GM21619 (cell line): Measurements from ENCODE around the gene C8A.

Experiments used
- ATAC-seq: cut with Tn5 transposase; IDR thresholded peaks from one replicate; pipeline ENCODE4 v1.9.1; 2021; ENCODE audit not compliant: unreplicated experiment

Gene C8A

GRCh38 chr1:56965191-56965590 is 110.6 kb downstream of the C8A start:
- ATAC-seq = no peak

GRCh38 chr1:56965916-56966697 is 111.5 kb downstream of the C8A start, which contains the start of gene C8B:
C8B (minus strand) TSS chr1:56966015; CDS start chr1:56965948, 67 bp downstream.
- ATAC-seq = no peak

- ATAC-seq = no peak
Measured at GRCh38 chr1:56966698-56966999, 112.1 kb downstream of the C8A start.

GRCh38 chr1:56967355-56967754 is 112.8 kb downstream of the C8A start:
- no peak for ATAC-seq
